Measurements from ENCODE around the gene SYT9. TPM values are rescaled to one million over a fixed set of nuclear protein-coding genes. Genes with fewer than 3 reads are reported as not detected.

The SYT9 gene
- total RNA-seq, 1 donor from 2014 or later = not detected

- DNase-seq (ENCODE audit: low spot score) = no peak
- Mint-ChIP-seq H3K4me3 (no peak overlapping the region), H3K36me3 (ENCODE audit: low read depth) (no peaks in the 10 kb centered on the region), H3K27ac (no peak overlapping the region), H3K27me3 (ENCODE audit: insufficient read depth) (no peaks in the 10 kb centered on the region), H3K9me3 (no peaks in the 10 kb centered on the region), H3K4me1 (ENCODE audit: low read depth) (no peaks in the 10 kb centered on the region)
- intact Hi-C loops (cut with micrococcal nuclease) = loop anchor here (10.0 kb wide), 2 partner anchors 175 to 245 kb away; no protein-coding TSS in a partner anchor
These were observed 197.6 kb downstream of the SYT9 start for GRCh38 chr11:7449211-7449840.

- H3K4me3 Mint-ChIP-seq = no peak overlapping the region
- no peaks in the 10 kb centered on the region for H3K4me1 Mint-ChIP-seq (ENCODE audit: low read depth)
- no peak overlapping the region for H3K27ac Mint-ChIP-seq
- no peak for DNase-seq (ENCODE audit: low spot score)
- no peaks in the 10 kb centered on the region for H3K9me3 Mint-ChIP-seq
- H3K27me3 Mint-ChIP-seq (ENCODE audit: insufficient read depth) = no peaks in the 10 kb centered on the region
- H3K36me3 Mint-ChIP-seq (ENCODE audit: low read depth) = no peaks in the 10 kb centered on the region
- intact Hi-C loops (cut with micrococcal nuclease) = loop anchor here (10.0 kb wide), 2 partner anchors 175 to 245 kb away; no protein-coding TSS in a partner anchor
These were observed 198.1 kb downstream of the SYT9 start for GRCh38 chr11:7449841-7450214.

DNA sequence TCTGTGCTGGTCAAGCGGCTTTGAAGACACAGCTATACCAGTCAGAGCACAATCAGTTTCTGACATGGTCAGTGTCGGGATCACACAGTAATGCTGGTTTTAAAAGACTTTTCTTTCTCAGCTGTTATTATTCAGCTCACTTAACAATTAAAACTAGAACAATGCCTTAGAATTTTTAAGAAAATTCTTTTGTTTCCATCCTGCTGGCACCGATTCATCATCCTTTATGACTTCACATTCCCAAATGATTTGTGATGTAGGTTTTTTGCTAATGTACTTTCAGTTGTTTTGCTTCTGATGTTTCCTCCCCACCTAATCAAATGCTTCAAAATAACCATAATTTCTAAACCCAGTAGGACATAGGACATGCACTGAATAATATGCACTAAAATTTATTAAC, 199.1 kb downstream of the SYT9 start:
- no peak for DNase-seq (ENCODE audit: low spot score)
- intact Hi-C loops (cut with micrococcal nuclease) = no loop called here
- no peak overlapping the region for H3K27ac Mint-ChIP-seq
- H3K36me3 Mint-ChIP-seq (ENCODE audit: low read depth) = no peaks in the 10 kb centered on the region
- no peaks in the 10 kb centered on the region for H3K4me1 Mint-ChIP-seq (ENCODE audit: low read depth)
- H3K9me3 Mint-ChIP-seq = no peaks in the 10 kb centered on the region
- H3K4me3 Mint-ChIP-seq = no peak overlapping the region
- H3K27me3 Mint-ChIP-seq (ENCODE audit: insufficient read depth) = no peaks in the 10 kb centered on the region

- DNase-seq (ENCODE audit: low spot score) = no peak
- Mint-ChIP-seq H3K36me3 (ENCODE audit: low read depth) (no peaks in the 10 kb centered on the region), H3K27ac (no peak overlapping the region), H3K27me3 (ENCODE audit: insufficient read depth) (no peaks in the 10 kb centered on the region), H3K9me3 (no peaks in the 10 kb centered on the region), H3K4me3 (no peak overlapping the region), H3K4me1 (ENCODE audit: low read depth) (no peaks in the 10 kb centered on the region)
- intact Hi-C loops (cut with micrococcal nuclease) = no loop called here
These were observed 199.8 kb downstream of the SYT9 start for GRCh38 chr11:7451520-7451919.

- Mint-ChIP-seq H3K9me3 (no peaks in the 10 kb centered on the region), H3K4me3 (no peak overlapping the region), H3K27ac (no peak overlapping the region), H3K36me3 (ENCODE audit: low read depth) (no peaks in the 10 kb centered on the region), H3K4me1 (ENCODE audit: low read depth) (no peaks in the 10 kb centered on the region), H3K27me3 (ENCODE audit: insufficient read depth) (no peaks in the 10 kb centered on the region)
- DNase-seq (ENCODE audit: low spot score) = no peak
- intact Hi-C loops (cut with micrococcal nuclease) = no loop called here
These were observed 200.3 kb downstream of the SYT9 start for GRCh38 chr11:7451952-7452494.

GRCh38 chr11:7454854-7455253, 203.2 kb downstream of the SYT9 start:
- Mint-ChIP-seq H3K27ac (no peak overlapping the region), H3K4me1 (ENCODE audit: low read depth) (no peaks in the 10 kb centered on the region), H3K4me3 (no peak overlapping the region), H3K9me3 (no peaks in the 10 kb centered on the region), H3K27me3 (ENCODE audit: insufficient read depth) (no peaks in the 10 kb centered on the region), H3K36me3 (ENCODE audit: low read depth) (no peaks in the 10 kb centered on the region)
- intact Hi-C loops (cut with micrococcal nuclease) = no loop called here
- DNase-seq (ENCODE audit: low spot score) = no peak

GRCh38 chr11:7457211-7457610, 205.5 kb downstream of the SYT9 start:
- DNase-seq (ENCODE audit: low spot score) = no peak
- Mint-ChIP-seq H3K27ac (no peak overlapping the region), H3K4me1 (ENCODE audit: low read depth) (no peaks in the 10 kb centered on the region), H3K9me3 (no peaks in the 10 kb centered on the region), H3K36me3 (ENCODE audit: low read depth) (no peaks in the 10 kb centered on the region), H3K27me3 (ENCODE audit: insufficient read depth) (no peaks in the 10 kb centered on the region), H3K4me3 (no peak overlapping the region)
- intact Hi-C loops (cut with micrococcal nuclease) = no loop called here

DNA sequence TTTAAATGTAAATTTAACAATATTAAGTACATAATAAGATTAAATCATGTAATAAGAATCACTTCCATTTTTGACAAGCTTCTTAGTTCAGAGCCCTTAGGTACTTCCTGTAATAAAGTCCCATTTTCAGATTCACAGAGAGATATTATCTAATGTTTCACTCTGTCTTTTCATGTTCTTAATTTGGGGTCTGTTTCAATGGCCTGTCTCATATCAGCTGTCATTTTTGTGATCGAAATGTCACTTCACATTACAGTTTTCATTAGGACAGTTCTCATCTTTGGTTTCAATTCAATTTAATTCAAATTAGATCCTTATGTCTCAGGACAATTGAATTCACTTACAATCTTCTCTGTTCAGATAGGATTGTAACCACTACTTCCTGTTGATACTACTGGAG, 211.0 kb downstream of the SYT9 start:
- H3K4me3 Mint-ChIP-seq = no peak overlapping the region
- no peaks in the 10 kb centered on the region for H3K36me3 Mint-ChIP-seq (ENCODE audit: low read depth)
- intact Hi-C loops (cut with micrococcal nuclease) = no loop called here
- peaks cover 3% of the 10 kb centered on the region for H3K27me3 Mint-ChIP-seq (ENCODE audit: insufficient read depth)
- H3K4me1 Mint-ChIP-seq (ENCODE audit: low read depth) = peaks cover 3% of the 10 kb centered on the region
- no peak overlapping the region for H3K27ac Mint-ChIP-seq
- DNase-seq (ENCODE audit: low spot score) = no peak
- no peaks in the 10 kb centered on the region for H3K9me3 Mint-ChIP-seq

- no peak for DNase-seq (ENCODE audit: low spot score)
- intact Hi-C loops (cut with micrococcal nuclease) = no loop called here
- Mint-ChIP-seq H3K27ac (no peak overlapping the region), H3K27me3 (ENCODE audit: insufficient read depth) (peaks cover 3% of the 10 kb centered on the region), H3K4me1 (ENCODE audit: low read depth) (peaks cover 6% of the 10 kb centered on the region), H3K36me3 (ENCODE audit: low read depth) (no peaks in the 10 kb centered on the region), H3K9me3 (no peaks in the 10 kb centered on the region), H3K4me3 (no peak overlapping the region)
These were observed 215.9 kb downstream of the SYT9 start for GRCh38 chr11:7467652-7468051.

- Mint-ChIP-seq H3K27me3 (ENCODE audit: insufficient read depth) (peaks cover 3% of the 10 kb centered on the region), H3K36me3 (ENCODE audit: low read depth) (no peaks in the 10 kb centered on the region), H3K9me3 (no peaks in the 10 kb centered on the region), H3K4me1 (ENCODE audit: low read depth) (peaks cover 16% of the 10 kb centered on the region), H3K4me3 (no peak overlapping the region), H3K27ac (no peak overlapping the region)
- no peak for DNase-seq (ENCODE audit: low spot score)
- intact Hi-C loops (cut with micrococcal nuclease) = no loop called here
These were observed 217.7 kb downstream of the SYT9 start for GRCh38 chr11:7469351-7469865.

DNA sequence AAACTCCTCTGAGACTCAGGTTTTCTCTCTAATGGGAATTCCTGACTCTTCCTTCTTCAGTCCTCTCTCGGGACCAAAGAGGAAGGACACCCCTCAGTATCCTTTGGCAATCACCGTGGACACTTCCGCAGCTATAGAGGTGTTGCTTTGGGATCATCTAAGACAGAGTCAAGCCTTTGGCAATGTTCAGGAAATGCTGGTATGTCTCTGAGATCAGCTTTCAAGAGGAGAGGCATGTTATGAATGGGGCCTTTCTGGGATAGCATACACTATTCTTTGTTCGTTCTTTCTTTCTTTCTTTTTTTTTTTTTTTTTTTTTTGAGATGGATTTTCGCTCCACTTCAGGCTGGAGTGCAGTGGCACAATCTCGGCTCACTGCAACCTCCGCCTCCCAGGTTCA, 219.4 kb downstream of the SYT9 start:
- Mint-ChIP-seq H3K4me3 (no peak overlapping the region), H3K27me3 (ENCODE audit: insufficient read depth) (no peaks in the 10 kb centered on the region), H3K36me3 (ENCODE audit: low read depth) (no peaks in the 10 kb centered on the region), H3K4me1 (ENCODE audit: low read depth) (peaks cover 16% of the 10 kb centered on the region), H3K9me3 (no peaks in the 10 kb centered on the region), H3K27ac (no peak overlapping the region)
- intact Hi-C loops (cut with micrococcal nuclease) = no loop called here
- no peak for DNase-seq (ENCODE audit: low spot score)

DNA sequence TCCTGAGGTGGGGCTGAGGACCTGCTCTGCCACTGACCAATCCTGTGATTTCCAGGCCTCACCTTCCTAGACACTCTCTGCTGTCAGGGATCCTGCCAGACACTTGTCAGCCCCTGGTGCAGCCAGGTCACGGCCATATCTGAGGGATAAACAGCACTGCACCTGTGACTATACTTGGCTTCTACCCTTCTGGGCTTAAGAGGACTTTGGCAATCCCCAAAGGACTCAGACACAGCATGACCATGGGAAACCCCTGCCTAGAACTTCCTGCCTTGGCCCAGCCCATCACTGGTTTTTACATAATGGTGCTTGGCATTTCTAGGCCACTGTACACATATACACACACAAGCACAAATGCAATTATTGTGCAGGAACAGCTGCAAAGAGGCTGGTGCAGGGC, 222.0 kb downstream of the SYT9 start:
- no peak overlapping the region for H3K27ac Mint-ChIP-seq
- no peak overlapping the region for H3K4me3 Mint-ChIP-seq
- no peaks in the 10 kb centered on the region for H3K27me3 Mint-ChIP-seq (ENCODE audit: insufficient read depth)
- H3K4me1 Mint-ChIP-seq (ENCODE audit: low read depth) = peaks cover 10% of the 10 kb centered on the region
- intact Hi-C loops (cut with micrococcal nuclease) = no loop called here
- DNase-seq (ENCODE audit: low spot score) = no peak
- no peaks in the 10 kb centered on the region for H3K9me3 Mint-ChIP-seq
- no peaks in the 10 kb centered on the region for H3K36me3 Mint-ChIP-seq (ENCODE audit: low read depth)

DNA sequence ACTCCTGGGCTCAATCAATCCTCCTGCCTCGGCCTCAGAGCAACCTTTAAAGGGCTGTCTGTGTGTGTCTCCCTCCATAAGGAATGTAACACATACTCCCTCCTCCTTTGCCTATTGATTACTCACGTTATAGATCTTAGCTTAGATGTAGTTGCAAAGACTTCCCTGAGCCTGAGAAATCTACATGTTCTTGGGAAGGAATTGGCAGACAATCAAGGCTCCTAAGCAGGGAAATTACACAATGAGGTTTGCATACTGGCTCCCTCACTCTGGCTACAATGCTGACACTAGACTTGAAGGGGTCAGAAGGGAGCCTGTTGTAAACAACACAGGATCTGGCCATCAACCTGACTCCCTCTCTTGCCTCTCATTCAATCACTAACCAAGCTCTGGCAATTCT, 228.4 kb downstream of the SYT9 start:
- no peak overlapping the region for H3K27ac Mint-ChIP-seq
- intact Hi-C loops (cut with micrococcal nuclease) = no loop called here
- no peaks in the 10 kb centered on the region for H3K9me3 Mint-ChIP-seq
- no peak overlapping the region for H3K4me3 Mint-ChIP-seq
- no peak for DNase-seq (ENCODE audit: low spot score)
- no peaks in the 10 kb centered on the region for H3K27me3 Mint-ChIP-seq (ENCODE audit: insufficient read depth)
- H3K4me1 Mint-ChIP-seq (ENCODE audit: low read depth) = no peaks in the 10 kb centered on the region
- no peaks in the 10 kb centered on the region for H3K36me3 Mint-ChIP-seq (ENCODE audit: low read depth)

DNA sequence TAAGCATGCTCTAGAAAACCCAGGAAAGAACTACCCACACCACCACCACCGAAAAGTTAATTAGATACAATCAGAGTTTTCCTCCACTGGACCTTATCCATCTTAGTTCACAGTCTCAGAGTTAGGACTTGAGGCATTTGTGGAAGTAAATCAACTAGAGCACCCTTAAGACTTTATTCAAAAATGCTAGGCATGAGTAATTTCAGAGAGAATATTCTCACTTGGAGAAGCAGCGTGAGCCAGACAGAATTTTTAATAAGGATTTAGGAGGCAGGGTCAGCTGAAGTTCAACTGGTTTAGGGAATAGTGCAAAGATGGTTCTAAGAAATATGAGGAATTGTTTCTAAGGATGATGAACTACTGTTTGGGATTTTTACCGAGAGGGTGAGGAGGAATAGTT, 232.4 kb downstream of the SYT9 start:
- no peak for DNase-seq (ENCODE audit: low spot score)
- H3K9me3 Mint-ChIP-seq = no peaks in the 10 kb centered on the region
- H3K27ac Mint-ChIP-seq = no peak overlapping the region
- H3K4me1 Mint-ChIP-seq (ENCODE audit: low read depth) = no peaks in the 10 kb centered on the region
- peaks cover 2% of the 10 kb centered on the region for H3K27me3 Mint-ChIP-seq (ENCODE audit: insufficient read depth)
- H3K4me3 Mint-ChIP-seq = no peak overlapping the region
- H3K36me3 Mint-ChIP-seq (ENCODE audit: low read depth) = no peaks in the 10 kb centered on the region
- intact Hi-C loops (cut with micrococcal nuclease) = no loop called here
